Kidney glomerular epithelial cell (primary cell): Measurements from ENCODE around the gene DNAJC12.
A peak's percentile ranks its signal among the peaks of the same experiment; 100 is the strongest.
"Not testable (repeated sequence)": the region's sequence is repeated elsewhere in the genome, so short reads cannot be mapped to it uniquely, and the experiment has no call there.

Source experiments
- DNase-seq: peaks from one replicate; lab custom pipeline; 2025; lab: John Stamatoyannopoulos, UW

DNAJC12 gene

DNA sequence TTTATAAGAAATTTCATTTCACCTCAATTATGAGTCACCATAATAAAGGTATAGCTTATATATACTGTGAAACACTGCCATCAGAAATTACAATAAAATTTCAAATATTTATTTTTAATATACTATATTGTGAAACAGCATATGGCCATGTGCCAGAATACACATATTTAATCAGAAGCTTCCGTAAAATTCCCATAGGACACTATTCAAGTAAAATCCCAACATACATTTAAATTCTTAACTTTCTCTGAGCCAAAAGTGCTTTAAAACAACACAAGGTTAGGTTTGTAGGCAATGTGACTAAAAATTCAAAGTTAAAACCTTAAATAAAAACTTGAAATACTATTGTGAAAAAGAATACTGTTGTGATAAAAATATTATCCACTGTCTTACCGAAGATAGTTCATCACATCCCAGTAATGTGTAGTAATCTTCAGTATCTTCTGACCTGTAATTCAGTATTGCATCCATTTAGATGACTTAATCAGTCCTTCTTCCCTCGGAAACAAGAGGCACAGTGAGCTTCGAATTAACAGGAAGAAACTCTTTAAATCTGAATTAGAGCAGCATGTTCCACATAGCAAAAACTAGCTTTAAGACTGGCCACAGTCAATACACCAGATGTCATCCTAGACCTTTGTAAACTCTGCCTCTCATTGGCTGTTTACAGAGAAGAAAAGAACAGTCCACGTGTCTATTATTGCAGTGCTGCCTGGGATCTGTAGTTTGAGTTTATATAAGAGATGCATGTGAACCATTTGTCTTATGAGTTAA is at the start of gene DNAJC12:
TSS of gene DNAJC12 (minus strand) at position 648 of the 774 bp plus-strand sequence. CDS start at position 471, 177 bp downstream.
- DNase-seq, result peak; percentile 49

DNA sequence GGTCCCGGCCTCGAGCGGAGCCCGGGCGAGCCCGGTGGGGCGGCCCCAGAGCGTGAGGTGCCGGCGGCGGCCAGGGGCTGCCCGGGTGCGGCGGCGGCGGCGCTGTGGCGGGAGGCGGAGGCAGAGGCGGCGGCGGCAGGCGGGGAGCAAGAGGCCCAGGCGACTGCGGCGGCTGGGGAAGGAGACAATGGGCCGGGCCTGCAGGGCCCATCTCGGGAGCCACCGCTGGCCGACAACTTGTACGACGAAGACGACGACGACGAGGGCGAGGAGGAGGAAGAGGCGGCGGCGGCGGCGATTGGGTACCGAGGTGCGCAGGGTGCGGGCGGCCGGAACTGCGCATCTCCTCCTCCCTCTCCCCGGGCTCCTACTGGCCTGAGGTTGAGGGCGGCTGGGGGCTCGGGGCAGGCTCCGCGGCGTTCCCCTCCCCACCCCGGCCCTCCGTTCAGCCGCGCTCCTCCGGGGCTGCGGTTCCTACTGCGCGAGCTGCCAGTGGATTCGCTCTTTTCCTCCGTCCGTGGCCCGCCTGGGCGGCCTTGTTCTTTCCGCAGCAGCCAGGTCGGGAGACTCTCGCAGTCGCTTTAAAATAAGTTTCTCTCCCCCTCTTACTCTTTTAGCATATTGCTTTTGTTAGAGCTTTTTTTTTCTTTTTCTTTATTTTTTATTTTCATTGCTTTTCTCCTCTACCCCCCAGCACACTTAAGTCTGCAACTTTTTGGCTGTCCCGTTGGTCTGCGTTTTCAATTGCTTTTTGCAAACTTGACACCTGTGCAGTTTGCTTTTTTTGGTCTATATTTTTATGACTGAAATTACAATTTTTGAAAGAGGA is 47.1 kb upstream of the DNAJC12 start:
- DNase-seq, result peak; percentile 80

GRCh38 chr10:67884313-67884841 is 46.4 kb upstream of the DNAJC12 start, which contains the start of gene SIRT1:
TSS of gene SIRT1 (plus strand) at chr10:67884656. CDS start at chr10:67884722, 66 bp downstream.
- peak; percentile 83 for DNase-seq

DNA sequence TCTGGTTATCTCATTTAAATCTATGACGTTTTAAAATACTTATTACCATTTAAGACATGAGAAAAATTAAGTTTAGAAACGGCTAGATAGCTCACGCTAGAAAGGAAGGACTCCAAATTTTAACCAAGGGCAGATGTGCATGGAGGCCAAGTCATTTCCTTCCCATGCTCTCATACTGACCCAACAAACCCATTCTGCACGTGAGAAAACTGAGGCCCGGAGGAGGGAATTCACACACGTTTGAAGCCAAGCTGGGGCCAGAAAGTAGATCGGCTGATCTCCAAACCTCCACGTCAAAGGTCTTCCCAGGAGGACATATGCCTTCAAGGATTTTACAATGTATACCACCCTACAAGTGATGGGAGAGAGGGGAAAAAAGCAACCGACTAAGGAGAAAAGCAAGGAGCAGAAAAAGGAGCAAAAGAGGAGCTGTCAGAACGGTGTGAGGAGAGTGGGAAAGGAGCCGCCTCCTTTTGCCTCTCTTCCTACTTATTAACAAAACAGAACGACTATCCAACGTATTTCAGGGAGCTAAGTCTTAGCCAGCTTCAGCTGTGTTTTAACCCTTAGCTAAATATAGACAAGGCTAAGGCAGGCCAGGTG is 45.8 kb upstream of the DNAJC12 start:
- peak; percentile 76 for DNase-seq

DNA sequence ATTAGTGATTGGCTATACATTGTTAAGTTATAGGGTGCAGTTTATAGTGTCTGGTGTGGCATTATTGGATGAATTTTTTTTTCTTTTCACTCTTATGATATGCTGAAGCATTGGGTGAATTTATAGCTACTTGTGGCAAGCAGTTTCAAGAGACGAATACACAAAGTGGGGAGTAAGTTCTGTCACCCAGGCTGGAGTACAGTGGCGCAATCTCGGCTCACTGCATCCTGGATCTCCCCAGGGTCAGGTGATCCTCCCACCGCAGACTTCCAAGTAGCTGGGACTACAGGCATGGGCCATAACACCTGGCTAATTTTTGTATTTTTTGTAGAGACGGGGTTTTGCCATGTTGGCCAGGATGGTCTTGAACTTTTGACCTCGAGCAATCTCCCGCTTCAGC is 40.1 kb upstream of the DNAJC12 start:
- no peak for DNase-seq

GRCh38 chr10:67877421-67877820 is 39.4 kb upstream of the DNAJC12 start:
- not testable (repeated sequence) for DNase-seq

GRCh38 chr10:67875340-67876238 is 37.6 kb upstream of the DNAJC12 start:
- no peak for DNase-seq

DNA sequence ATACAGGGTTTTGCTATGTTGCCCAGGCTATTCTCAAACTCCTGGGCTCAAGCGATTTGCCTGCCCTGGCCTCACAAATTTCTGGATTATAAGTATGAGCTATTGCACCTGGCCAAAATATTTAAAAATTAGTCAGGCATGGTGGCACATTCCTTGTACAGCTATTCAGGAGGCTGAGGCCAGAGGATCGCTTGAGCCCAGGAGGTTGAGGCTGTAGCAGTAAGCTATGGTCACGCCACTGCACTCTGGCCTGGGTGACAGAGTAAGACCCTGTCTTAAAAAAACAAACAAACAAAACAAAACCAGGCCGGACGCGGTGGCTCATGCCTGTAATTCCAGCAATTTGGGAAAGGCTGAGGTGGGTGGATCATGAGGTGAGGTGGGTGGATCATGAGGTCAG is 32.0 kb upstream of the DNAJC12 start:
- no peak for DNase-seq

DNA sequence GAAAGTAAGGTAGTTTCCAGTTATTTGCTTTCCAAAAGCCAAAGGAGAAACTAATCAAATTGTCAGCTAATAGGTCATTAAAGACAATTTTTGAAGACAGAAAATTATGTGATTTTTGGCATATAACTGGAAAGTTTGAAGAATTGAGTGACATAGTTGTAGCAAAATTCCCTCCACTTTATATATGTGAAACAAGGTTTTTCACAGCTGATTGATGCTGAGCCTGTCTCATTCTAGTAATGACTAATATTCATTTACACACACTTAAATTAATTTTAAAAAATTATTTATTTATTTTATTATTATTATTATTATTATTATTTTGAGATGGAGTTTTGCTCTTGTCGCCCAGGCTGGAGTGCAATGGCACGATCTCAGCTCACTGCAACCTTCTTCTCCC is 30.1 kb upstream of the DNAJC12 start:
- no peak for DNase-seq

GRCh38 chr10:67864607-67865371 is 26.8 kb upstream of the DNAJC12 start:
- DNase-seq, result no peak

- no peak for DNase-seq
Observed at GRCh38 chr10:67863094-67863493, 25.1 kb upstream of the DNAJC12 start.

DNA sequence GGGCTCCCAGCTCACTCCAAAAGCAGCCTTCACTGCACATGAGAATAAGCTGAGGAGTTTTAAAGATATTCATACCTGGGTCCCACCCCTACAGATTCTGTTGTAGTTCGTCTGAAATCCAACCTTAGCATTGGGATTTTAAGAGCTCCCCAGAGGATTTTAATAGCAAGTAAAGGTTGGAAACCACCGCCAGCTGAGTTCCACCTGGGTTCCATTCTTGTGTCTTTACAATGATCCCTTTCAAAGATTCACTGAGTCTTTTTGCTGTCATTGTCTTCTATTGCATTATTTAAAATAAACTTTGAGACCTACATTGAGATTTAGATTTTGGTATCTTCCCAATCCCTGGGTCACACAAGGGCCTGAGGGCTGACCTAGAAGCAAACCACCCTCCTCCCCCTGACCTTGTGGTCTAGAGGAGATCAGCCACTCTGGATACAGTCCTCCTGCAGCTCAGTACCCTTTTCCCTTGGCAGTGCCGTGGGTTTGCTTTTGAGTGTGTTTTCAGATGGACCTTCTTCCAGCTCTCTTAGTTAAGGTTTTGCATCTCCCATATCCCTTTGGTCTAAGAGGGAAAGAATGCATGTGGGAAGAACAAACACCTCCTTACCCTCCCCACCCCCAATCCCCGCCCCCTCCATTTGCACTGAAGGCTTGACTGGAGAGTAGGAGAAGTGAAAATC is 23.9 kb upstream of the DNAJC12 start:
- no peak for DNase-seq

DNA sequence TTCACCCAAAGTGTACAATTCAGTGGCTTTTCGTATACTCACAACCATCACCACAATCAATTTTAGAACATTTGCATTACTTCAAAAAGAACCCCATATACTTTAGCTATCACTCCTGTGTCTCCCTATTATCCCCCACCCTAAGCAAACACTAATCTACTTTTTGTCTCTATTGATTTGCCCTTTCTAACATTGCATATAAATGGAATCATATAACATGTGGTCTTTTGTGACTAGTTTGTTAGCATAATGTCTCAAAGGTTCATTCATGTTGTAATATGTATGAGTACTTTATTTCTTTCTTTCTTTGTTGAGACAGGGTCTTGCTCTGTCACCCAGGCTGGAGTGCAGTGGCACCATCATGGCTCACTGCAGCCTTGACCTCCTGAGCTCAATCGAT is 21.0 kb upstream of the DNAJC12 start:
- DNase-seq, result no peak

DNA sequence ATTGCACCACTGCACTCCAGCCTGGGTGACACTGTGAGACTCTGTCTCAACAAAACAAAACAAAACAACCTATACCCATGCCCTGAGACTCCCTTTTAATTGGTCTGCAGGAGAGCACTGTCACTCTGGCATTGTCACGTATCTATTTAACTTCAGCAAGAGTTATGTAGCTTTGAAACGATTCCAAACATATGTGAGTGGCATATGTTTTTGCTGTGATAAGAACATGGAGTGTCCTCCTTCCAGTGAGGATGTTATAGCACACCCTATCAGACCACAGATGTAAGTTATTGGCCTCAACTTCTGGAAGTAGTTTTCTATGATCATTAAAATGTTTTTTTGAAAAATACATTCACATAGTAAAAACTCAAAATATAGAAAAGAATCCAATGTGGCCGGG is 15.5 kb upstream of the DNAJC12 start:
- DNase-seq, result no peak

- no peak for DNase-seq
Observed at GRCh38 chr10:67852761-67853160, 14.8 kb upstream of the DNAJC12 start.

DNA sequence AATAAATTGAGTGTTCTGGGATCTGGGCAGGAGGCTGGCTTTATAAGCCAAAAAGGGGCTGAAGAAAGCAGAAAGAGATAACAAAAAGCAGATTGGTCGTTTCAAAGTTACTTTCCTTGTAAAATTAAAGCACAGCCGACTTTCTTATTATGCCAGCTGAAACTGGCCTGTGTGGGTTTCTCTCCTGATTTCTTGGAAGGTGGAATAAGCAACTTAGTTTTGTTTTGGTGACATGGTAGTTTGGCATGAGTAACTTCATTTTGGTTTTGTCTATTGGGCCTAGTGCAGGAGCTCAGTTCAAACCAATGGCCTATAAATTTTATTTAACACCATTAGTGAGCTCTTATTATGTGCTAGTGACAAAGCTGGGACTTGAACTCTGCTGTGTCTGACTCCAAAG is 13.2 kb upstream of the DNAJC12 start:
- no peak for DNase-seq

DNA sequence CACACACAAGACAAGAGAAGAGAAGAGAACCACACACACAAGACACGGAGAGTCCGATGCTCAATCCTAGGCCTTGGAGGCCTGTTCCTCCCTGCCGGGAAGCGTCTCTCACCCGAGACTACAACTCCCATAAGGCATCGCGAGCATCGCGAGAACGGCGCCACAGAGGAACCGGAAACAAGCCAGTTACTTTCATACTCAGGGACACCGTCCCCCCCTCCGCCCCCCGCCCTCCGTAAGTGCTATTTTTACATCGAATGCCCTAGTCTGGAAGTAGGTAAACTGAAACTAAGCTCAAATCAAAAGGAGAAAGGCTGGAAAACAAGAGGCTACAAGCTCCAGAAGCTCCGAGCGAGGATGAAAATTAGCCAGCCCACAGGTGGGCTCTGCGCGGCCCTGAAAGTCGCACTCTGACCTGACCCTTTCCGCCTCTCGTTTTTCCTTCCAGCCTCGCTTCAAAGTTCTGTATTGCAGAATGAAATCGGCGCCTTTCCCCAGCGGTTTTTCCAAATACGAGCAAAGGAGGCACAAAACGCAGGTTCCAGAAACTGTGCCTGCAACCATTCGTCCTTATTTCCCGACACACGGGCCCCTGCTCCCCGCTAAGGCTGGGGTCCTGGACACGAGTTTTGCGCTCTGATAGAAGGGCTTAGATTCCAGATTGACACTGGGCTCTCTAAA is 11.5 kb upstream of the DNAJC12 start:
- DNase-seq, result peak; percentile 91

- DNase-seq, result no peak
Observed at GRCh38 chr10:67843284-67843683, 5.3 kb upstream of the DNAJC12 start.

- no peak for DNase-seq
Observed at GRCh38 chr10:67841737-67842136, 3.7 kb upstream of the DNAJC12 start.
